ENCODE data around the gene ZNF771.

GRCh38 chr16:30438835-30439234 lies 31.4 kb downstream of the ZNF771 start:
- TF ChIP-seq POLR2A (IDR thresholded peaks at IDR 0.05): no peak
- no peak for TF ChIP-seq CTCF (IDR thresholded peaks at IDR 0.05)

Data from Peyer's patch (tissue), 4 donors.